ENCODE measurements around the gene RAPGEF4. TPM values are rescaled to one million over a fixed set of nuclear protein-coding genes. Genes with fewer than 3 reads are reported as not detected.

Gene RAPGEF4
- total and polyA plus RNA-seq, 2 of the 4 experiments (the other 2 are of a cell fraction): 1.7 to 3.2 TPM

- Histone ChIP-seq H3K4me3 (ENCODE audit: insufficient read depth, low read depth, low read length) (no peak overlapping the region), H3K23ac (ENCODE audit: low read depth, low read length) (no peak overlapping the region), H4K20me1 (ENCODE audit: insufficient read depth, low read length) (no peaks in the 10 kb centered on the region), H3K27me3 (ENCODE audit: control insufficient read depth, insufficient read depth, low read length) (no peaks in the 10 kb centered on the region), H2AK9ac (replicated peaks; ENCODE audit: low read depth, low read length, poor library complexity) (no peak overlapping the region), H3K4me2 (ENCODE audit: low read depth, low read length) (no peak overlapping the region), H3K79me1 (ENCODE audit: low read depth in 1 of 2, low read length in 2 of 2) (no peaks in the 10 kb centered on the region), H3K9me1 (ENCODE audit: insufficient read depth, low read length) (no peaks in the 10 kb centered on the region), H2AK5ac (ENCODE audit: low read depth, low read length) (peak overlapping the region; percentile 63; the same call in 1 of the 2 replicates), H4K91ac (ENCODE audit: insufficient read depth, low read depth, low read length) (peak overlapping the region; percentile 57), H3K14ac (replicated peaks; ENCODE audit: low read depth, low read length) (0 out of 2 replicates have a peak overlapping the region, but pooled peaks have one; percentile 24), H2BK120ac (ENCODE audit: low read depth, low read length) (peak overlapping the region; percentile 21; the same call in 1 of the 2 replicates), H2AFZ (replicated peaks; ENCODE audit: low read length, poor library complexity) (no peak overlapping the region), H3K18ac (ENCODE audit: low read depth, low read length) (0 out of 2 replicates have a peak overlapping the region, but pooled peaks have one; percentile 29), H3K36me3 (ENCODE audit: control insufficient read depth, insufficient read depth, low read length) (no peaks in the 10 kb centered on the region), H3K27ac (ENCODE audit: insufficient read depth, low read length) (no peak overlapping the region), H2BK20ac (ENCODE audit: low read depth, low read length) (peak overlapping the region; percentile 44; the same call in 1 of the 2 replicates), H3K9ac (ENCODE audit: low read depth, low read length) (no peak overlapping the region), H3K4ac (ENCODE audit: low read depth, low read length) (peak overlapping the region; percentile 28; the same call in 1 of the 2 replicates), H4K5ac (ENCODE audit: low read depth, low read length) (no peak overlapping the region), H4K8ac (ENCODE audit: low read depth in 2 of 2, low read length in 2 of 2) (peak overlapping the region in 1 of 2 experiments; percentile 37; a peak in 1 of 4 replicates), H2BK5ac (ENCODE audit: low read depth, low read length, poor library complexity, severe bottlenecking) (no peak overlapping the region), H2BK15ac (ENCODE audit: low read depth, low read length) (peak overlapping the region; percentile 81), H3K9me3 (ENCODE audit: control insufficient read depth, insufficient read depth, low read length) (no peaks in the 10 kb centered on the region), H3K4me1 (ENCODE audit: control insufficient read depth, insufficient read depth, low read length) (peaks cover 2% of the 10 kb centered on the region), H3K56ac (ENCODE audit: extremely low read depth, insufficient read depth, low read length) (peak overlapping the region; percentile 5; the same call in 1 of the 2 replicates)
- WGBS, 2 experiments (ENCODE audit: extremely low coverage in 2 of 2, insufficient read length in 1 of 2): 86% methylated on average over 1 of the region's 11 CpGs; no CpG with 5 or more reads in 1 of the 2 experiments
- no peak for TF ChIP-seq POLR2A (IDR thresholded peaks at IDR 0.05; ENCODE audit: low read depth, low read length)
- dilution Hi-C loops (cut with HindIII; ENCODE audit: low sequenced_read_pairs, unreplicated experiment) (no loop called here), intact Hi-C loops (cut with micrococcal nuclease) (loop anchor here (1.0 to 10.0 kb wide), 5 partner anchors 73 to 244 kb away; no protein-coding TSS in a partner anchor), in situ Hi-C loops (cut with MboI; ENCODE audit: low sequenced_read_pairs) (loop anchor here (5.0 kb wide), 1 partner anchor 107 kb away; no protein-coding TSS in a partner anchor)
- no TSS peak for BruUV-seq (replicated peaks)
- DNase-seq (no peak), ATAC-seq (ENCODE audit: low read depth) (no peak)
- CTCF ChIA-PET: interaction anchor here (1.0 kb wide), 1 partner anchor 244 kb away, joined by 4 read pairs; no protein-coding TSS in a partner anchor
- POLR2A ChIA-PET (ENCODE audit: unreplicated experiment): no interaction called here
Observed at GRCh38 chr2:172709566-172710291, 25.9 kb upstream of the RAPGEF4 start.

Data from IMR-90 (cell line).